ENCODE data around the gene AFF1.

Gene AFF1

DNA sequence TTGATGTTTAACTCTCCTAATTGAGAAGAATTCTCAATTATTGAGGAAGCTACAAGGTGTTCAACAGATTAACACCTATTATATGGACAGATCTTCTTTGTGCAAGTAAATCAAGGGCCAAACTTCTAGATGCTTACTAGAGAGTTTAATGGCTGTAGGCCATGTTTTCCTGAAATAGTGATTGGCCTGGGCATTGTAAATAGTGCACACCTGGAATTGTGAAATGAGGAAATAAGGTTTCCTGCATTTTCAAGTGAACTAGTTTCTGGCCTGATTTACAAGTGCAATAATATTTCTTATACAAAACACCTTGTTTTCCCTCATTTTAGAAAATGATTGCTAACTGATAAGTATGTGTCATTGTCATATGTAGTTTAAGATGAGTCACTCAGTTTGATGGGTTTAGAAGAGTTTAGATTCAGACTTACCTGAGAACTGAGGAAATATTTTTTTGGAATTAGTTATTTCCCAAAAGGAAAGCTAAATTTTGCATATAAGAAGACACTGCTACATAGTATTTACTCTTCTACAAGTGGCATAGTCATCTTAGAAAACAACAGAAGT is 21.2 kb downstream of the AFF1 start:
- TF ChIP-seq, protein P1, sequence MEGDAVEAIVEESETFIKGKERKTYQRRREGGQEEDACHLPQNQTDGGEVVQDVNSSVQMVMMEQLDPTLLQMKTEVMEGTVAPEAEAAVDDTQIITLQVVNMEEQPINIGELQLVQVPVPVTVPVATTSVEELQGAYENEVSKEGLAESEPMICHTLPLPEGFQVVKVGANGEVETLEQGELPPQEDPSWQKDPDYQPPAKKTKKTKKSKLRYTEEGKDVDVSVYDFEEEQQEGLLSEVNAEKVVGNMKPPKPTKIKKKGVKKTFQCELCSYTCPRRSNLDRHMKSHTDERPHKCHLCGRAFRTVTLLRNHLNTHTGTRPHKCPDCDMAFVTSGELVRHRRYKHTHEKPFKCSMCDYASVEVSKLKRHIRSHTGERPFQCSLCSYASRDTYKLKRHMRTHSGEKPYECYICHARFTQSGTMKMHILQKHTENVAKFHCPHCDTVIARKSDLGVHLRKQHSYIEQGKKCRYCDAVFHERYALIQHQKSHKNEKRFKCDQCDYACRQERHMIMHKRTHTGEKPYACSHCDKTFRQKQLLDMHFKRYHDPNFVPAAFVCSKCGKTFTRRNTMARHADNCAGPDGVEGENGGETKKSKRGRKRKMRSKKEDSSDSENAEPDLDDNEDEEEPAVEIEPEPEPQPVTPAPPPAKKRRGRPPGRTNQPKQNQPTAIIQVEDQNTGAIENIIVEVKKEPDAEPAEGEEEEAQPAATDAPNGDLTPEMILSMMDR (IDR thresholded peaks at IDR 0.05; ENCODE audit: borderline replicate concordance, insufficient read depth, low read depth, low read length): no peak
- H3K4me3 ChIP-seq (ENCODE audit: low read depth, low read length): no peak overlapping the region

DNA sequence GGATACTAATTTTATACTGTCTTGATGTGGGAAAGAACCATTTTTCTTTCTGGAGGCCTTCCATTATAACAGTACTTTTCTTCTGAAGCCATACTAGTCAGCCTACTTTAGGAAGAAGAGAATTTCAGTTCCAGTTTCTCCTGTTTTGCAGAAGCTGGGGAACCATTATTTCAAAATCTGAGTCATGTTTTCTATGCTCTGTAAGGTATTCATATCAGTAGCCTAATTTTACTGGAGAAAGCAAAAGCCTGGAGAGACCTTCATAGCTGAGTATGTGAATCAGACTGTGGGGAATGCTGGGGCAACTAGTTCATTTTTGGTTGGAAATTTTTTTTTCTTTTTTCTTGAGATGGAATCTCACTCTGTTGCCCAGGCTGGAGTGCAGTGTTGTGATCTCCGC is 22.4 kb downstream of the AFF1 start:
- TF ChIP-seq, protein P1 (IDR thresholded peaks at IDR 0.05; ENCODE audit: borderline replicate concordance, insufficient read depth, low read depth, low read length): no peak
- no peak overlapping the region for H3K4me3 ChIP-seq (ENCODE audit: low read depth, low read length)

DNA sequence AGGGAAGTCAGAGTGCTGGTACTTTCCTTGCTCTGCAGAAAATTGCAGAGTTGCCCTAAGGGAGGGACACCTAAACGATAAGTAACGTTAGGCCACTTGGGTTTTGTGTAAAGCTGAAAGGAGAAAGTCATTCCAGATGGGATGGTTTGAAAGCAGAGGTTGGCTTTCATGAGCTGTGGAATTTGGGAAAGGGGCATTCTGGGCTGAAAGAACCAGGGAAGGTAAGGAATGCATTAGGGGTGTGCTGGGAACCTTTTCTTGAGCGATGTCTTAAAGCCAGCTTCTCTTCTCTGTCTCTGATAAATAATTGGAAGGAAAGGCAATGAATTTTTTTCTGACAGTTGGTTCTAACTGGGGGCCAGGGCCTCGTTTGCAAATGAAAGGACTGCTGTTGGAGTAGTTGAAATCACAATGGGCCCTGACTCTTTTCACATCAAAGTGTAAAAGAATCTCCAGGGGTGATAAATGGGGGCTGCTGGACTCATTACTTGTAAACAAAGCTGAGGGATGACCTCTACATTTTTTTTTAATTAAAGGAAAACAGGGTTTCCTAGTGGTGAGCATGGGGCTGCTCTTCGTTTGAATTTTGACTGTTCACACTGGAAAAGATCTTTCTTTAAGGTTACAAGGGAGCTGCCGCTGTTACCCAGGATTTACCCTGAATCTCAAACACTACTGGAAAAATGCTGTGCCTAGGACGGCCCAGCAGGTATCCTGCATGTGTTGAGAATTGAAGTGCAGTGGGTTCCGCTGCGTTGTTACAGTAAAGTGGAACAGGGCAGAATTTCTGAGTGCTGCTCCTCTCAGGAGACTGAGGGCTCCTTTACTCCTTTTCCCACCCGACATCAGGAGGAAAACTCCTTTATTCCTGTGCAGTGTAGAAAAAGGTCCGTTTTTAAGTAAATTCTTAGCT is 25.0 kb downstream of the AFF1 start:
- H3K4me3 ChIP-seq (ENCODE audit: low read depth, low read length): no peak overlapping the region
- TF ChIP-seq, protein P1 (IDR thresholded peaks at IDR 0.05; ENCODE audit: borderline replicate concordance, insufficient read depth, low read depth, low read length): no peak

DNA sequence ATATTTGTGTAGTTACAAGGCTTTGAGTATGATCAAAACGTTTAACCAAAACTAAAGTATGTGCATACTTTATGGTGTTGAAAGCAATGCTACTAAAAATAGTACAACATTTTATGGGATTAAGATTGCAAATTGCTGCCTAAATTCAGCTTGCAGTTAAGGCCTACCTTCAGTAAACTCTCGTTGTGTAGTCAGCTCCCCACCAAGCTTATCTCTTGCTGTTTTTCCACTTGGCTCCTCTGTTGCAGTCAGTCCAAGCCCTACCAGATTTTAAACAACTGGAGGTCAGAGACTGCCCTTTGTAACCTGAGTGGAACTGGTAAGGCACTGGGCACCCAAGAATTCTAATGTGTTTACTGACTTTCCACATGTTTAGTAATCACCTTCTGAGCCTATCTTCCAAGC is 25.7 kb downstream of the AFF1 start:
- no peak overlapping the region for H3K4me3 ChIP-seq (ENCODE audit: low read depth, low read length)
- TF ChIP-seq, protein P1 (IDR thresholded peaks at IDR 0.05; ENCODE audit: borderline replicate concordance, insufficient read depth, low read depth, low read length): no peak

DNA sequence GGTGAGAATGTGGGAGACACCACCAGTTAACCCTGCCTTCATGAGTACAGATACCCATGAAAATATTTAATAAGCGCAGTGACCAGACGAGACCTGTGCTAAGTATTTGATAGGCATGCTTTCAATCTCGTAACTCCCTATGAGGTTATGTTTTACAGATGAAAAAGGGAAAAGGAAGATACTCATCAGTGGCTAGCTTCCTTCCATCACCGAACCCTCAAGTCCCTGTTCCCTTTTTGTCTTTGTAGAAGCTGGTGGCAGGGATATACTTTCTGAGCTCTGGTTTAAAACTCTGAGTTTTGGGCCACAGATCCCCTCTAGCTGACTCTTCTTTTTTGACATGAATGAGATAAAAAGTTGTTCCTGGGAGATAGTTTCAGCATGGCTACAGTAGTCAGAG is 26.3 kb downstream of the AFF1 start:
- TF ChIP-seq, protein P1 (IDR thresholded peaks at IDR 0.05; ENCODE audit: borderline replicate concordance, insufficient read depth, low read depth, low read length): no peak
- H3K4me3 ChIP-seq (ENCODE audit: low read depth, low read length): no peak overlapping the region

DNA sequence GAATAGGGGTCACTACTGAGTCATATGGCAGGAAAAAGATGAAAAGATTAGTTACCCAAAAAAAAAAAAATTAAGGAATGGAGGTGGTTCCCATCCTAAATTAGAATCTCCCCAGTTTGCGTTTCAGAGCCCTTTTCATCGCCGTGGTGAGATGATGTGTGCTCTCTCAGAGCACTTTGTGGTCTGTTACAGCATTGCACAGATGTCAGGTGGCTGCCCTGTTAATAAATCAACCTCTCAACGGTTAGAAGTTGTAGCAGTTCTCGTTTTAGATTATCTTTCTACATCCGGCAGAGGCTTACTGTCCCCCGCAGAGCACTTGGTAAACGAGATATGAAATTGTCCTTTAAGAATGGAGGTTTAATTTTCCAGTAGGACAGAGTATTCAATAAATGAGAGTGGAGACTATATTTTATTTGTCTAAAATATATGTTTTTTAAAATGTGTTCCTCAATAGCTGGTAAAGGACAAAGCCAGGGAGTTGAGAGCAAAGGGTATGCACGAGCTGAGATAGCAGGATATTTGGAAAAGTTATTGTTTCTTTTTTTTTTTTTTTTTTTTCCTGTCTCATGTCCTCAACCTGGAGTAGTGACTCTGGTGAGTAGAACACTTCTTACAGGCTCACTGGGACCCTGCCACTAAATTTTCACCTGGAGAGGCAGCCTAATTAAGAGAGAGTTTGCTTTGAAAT is 26.9 kb downstream of the AFF1 start:
- no peak overlapping the region for H3K4me3 ChIP-seq (ENCODE audit: low read depth, low read length)
- TF ChIP-seq, protein P1 (IDR thresholded peaks at IDR 0.05; ENCODE audit: borderline replicate concordance, insufficient read depth, low read depth, low read length): no peak
